Measurements from ENCODE around the gene TM4SF4.

DNA sequence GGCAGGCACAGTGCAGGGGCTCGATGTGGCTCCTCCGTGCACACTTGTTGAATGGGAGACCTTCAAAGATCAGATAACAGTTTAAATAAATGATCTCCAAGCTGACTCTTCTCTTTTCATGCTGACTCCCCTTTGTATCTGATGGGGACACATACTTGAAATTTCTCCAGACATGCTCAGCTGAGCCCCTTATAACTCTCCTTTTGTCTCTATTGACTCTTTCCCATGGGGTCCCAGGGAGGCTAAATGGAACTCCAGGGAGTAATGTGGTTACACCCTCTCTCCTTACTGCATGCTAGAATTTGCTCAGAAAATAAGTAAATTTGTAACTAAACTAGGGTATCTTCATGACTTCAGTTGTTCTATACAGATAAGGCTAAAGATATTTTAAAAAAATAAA is 48.2 kb upstream of the TM4SF4 start:
- TF ChIP-seq, protein P1, sequence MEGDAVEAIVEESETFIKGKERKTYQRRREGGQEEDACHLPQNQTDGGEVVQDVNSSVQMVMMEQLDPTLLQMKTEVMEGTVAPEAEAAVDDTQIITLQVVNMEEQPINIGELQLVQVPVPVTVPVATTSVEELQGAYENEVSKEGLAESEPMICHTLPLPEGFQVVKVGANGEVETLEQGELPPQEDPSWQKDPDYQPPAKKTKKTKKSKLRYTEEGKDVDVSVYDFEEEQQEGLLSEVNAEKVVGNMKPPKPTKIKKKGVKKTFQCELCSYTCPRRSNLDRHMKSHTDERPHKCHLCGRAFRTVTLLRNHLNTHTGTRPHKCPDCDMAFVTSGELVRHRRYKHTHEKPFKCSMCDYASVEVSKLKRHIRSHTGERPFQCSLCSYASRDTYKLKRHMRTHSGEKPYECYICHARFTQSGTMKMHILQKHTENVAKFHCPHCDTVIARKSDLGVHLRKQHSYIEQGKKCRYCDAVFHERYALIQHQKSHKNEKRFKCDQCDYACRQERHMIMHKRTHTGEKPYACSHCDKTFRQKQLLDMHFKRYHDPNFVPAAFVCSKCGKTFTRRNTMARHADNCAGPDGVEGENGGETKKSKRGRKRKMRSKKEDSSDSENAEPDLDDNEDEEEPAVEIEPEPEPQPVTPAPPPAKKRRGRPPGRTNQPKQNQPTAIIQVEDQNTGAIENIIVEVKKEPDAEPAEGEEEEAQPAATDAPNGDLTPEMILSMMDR (IDR thresholded peaks at IDR 0.05), result no peak
- no peak for TF ChIP-seq POLR2A (IDR thresholded peaks at IDR 0.05)
